Measurements from ENCODE around the gene DYDC2.

DNA sequence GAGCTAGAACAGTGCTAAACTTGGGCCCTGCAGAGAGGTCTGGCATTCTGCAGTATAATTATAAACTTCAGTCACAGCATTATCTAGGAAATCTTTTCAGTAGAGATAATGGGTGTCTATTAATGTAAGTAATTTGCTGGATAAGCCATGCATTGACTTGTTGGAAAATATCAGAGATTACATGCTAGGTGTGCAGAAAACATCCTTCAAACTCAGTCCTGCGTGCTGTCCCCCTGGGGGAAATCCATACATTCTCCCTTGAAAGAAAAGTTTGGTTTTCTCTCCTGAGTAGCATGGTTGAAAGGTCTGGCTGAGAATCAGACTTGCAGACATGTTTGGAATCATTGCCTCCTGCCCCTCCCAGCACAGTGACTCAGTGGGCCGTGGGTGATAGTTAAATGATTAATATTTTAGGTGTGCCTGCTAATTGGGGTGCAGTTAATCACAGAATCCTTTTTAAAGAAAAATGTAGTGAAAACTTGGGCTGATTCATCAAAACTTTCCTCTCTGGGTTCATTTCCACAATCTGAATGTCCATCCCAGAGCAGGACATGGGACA is 37.9 kb downstream of the DYDC2 start:
- TF ChIP-seq, protein P1, sequence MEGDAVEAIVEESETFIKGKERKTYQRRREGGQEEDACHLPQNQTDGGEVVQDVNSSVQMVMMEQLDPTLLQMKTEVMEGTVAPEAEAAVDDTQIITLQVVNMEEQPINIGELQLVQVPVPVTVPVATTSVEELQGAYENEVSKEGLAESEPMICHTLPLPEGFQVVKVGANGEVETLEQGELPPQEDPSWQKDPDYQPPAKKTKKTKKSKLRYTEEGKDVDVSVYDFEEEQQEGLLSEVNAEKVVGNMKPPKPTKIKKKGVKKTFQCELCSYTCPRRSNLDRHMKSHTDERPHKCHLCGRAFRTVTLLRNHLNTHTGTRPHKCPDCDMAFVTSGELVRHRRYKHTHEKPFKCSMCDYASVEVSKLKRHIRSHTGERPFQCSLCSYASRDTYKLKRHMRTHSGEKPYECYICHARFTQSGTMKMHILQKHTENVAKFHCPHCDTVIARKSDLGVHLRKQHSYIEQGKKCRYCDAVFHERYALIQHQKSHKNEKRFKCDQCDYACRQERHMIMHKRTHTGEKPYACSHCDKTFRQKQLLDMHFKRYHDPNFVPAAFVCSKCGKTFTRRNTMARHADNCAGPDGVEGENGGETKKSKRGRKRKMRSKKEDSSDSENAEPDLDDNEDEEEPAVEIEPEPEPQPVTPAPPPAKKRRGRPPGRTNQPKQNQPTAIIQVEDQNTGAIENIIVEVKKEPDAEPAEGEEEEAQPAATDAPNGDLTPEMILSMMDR (IDR thresholded peaks at IDR 0.05 in 2 of 3, conservative IDR thresholded peaks at IDR 0.05 in 1 of 3; ENCODE audit: insufficient read depth in 2 of 3, low read depth in 1 of 3, low read length in 3 of 3): no peak
- no peak for TF ChIP-seq POLR2AphosphoS5 (IDR thresholded peaks at IDR 0.05; ENCODE audit: control insufficient read depth, insufficient read depth, low read depth, low read length)
- TF ChIP-seq, protein P2, sequence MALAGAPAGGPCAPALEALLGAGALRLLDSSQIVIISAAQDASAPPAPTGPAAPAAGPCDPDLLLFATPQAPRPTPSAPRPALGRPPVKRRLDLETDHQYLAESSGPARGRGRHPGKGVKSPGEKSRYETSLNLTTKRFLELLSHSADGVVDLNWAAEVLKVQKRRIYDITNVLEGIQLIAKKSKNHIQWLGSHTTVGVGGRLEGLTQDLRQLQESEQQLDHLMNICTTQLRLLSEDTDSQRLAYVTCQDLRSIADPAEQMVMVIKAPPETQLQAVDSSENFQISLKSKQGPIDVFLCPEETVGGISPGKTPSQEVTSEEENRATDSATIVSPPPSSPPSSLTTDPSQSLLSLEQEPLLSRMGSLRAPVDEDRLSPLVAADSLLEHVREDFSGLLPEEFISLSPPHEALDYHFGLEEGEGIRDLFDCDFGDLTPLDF (CRISPR knock-in tag; IDR thresholded peaks at IDR 0.05): no peak
- TF ChIP-seq ZBTB7A (IDR thresholded peaks at IDR 0.05; ENCODE audit: borderline replicate concordance, control insufficient read depth, low read depth, low read length): no peak
- TF ChIP-seq, protein P3, sequence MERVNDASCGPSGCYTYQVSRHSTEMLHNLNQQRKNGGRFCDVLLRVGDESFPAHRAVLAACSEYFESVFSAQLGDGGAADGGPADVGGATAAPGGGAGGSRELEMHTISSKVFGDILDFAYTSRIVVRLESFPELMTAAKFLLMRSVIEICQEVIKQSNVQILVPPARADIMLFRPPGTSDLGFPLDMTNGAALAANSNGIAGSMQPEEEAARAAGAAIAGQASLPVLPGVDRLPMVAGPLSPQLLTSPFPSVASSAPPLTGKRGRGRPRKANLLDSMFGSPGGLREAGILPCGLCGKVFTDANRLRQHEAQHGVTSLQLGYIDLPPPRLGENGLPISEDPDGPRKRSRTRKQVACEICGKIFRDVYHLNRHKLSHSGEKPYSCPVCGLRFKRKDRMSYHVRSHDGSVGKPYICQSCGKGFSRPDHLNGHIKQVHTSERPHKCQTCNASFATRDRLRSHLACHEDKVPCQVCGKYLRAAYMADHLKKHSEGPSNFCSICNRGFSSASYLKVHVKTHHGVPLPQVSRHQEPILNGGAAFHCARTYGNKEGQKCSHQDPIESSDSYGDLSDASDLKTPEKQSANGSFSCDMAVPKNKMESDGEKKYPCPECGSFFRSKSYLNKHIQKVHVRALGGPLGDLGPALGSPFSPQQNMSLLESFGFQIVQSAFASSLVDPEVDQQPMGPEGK (CRISPR knock-in tag; IDR thresholded peaks at IDR 0.05; ENCODE audit: borderline replicate concordance): no peak
